GM10248 (cell line): Measurements from ENCODE around the gene CD160.

ENCODE experiments used
- CTCF ChIA-PET: fragments of 300-600 bp; sonication (Branson Sonifier 250); formaldehyde crosslinking; extraction: SDS; loops from one replicate; lab custom pipeline; 2021; ENCODE audit warnings: antibody characterized with exemption; lab: Yijun Ruan, JAX
- POLR2A ChIA-PET: fragments of 350-650 bp; sonication (Branson Sonifier 250); formaldehyde crosslinking; extraction: SDS; loops from one replicate; lab custom pipeline; 2020; ENCODE audit warnings: antibody characterized with exemption; lab: Yijun Ruan, JAX
- DNase-seq: peaks from one replicate; pipeline ENCODE4 v3.0.0; 2012; ENCODE audit errors: extremely low spot score
- TF ChIP-seq, protein P1 (sequence below): IDR thresholded peaks from 2 replicates; pipeline ENCODE4 v1.5.1; 2012; ENCODE audit warnings: mild to moderate bottlenecking, low read depth; ENCODE audit errors: extremely low read depth, missing control alignments, control extremely low read depth

The CD160 gene

GRCh38 chr1:145771056-145771455 lies 51.8 kb downstream of the CD160 start:
- TF ChIP-seq, protein P1, sequence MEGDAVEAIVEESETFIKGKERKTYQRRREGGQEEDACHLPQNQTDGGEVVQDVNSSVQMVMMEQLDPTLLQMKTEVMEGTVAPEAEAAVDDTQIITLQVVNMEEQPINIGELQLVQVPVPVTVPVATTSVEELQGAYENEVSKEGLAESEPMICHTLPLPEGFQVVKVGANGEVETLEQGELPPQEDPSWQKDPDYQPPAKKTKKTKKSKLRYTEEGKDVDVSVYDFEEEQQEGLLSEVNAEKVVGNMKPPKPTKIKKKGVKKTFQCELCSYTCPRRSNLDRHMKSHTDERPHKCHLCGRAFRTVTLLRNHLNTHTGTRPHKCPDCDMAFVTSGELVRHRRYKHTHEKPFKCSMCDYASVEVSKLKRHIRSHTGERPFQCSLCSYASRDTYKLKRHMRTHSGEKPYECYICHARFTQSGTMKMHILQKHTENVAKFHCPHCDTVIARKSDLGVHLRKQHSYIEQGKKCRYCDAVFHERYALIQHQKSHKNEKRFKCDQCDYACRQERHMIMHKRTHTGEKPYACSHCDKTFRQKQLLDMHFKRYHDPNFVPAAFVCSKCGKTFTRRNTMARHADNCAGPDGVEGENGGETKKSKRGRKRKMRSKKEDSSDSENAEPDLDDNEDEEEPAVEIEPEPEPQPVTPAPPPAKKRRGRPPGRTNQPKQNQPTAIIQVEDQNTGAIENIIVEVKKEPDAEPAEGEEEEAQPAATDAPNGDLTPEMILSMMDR = no peak
- no peak for DNase-seq
- POLR2A ChIA-PET = no interaction called here
- CTCF ChIA-PET = interaction anchor here (1.1 to 2.0 kb wide), 4 partner anchors 12 to 51 kb away, joined by 3 to 7 read pairs (median 3); no protein-coding TSS in a partner anchor

- DNase-seq = no peak
- CTCF ChIA-PET = interaction anchor here (0.7 to 2.0 kb wide), 4 partner anchors 10 to 72 kb away, joined by 3 to 5 read pairs (median 4); partner anchors contain the start of gene NUDT17
- TF ChIP-seq, protein P1 = no peak
- POLR2A ChIA-PET = no interaction called here
Observed at GRCh38 chr1:145773423-145773822, 54.1 kb downstream of the CD160 start.

DNA sequence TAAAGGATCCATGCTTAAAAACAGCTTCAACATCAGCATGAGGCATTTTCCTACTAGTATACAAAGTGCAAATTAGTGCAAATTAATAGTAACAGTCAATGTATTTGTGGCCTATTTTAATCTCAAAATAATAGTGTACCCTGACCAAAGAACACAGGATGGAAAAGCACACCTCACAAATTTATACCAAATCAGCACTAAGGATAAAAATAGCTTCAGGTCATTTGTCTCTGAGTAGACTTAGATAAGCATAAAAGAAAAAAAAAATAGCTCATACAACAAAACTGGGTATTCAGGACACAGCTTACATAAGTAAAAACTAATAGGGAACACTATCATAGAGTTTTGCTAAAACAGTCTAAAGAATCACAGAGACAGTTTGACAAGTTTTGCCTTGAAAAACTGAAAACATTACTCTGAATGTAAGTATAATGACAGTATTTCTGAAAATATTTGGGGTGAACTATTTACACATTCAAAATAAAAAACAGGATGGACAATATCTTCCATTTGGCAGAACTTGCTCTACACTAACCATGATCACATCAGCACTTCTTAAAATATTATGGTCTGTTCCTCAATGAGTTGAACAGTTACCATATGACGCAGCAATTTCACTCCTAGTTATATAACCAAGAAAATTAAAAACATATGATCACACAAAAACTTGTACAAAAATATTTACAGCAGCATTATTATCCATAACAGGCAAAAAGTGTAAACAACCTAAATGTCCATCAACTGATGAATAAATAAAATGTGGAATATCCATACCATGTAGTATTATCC lies 58.3 kb downstream of the CD160 start:
- POLR2A ChIA-PET = no interaction called here
- TF ChIP-seq, protein P1 = no peak
- no peak for DNase-seq
- CTCF ChIA-PET = no interaction called here

DNA sequence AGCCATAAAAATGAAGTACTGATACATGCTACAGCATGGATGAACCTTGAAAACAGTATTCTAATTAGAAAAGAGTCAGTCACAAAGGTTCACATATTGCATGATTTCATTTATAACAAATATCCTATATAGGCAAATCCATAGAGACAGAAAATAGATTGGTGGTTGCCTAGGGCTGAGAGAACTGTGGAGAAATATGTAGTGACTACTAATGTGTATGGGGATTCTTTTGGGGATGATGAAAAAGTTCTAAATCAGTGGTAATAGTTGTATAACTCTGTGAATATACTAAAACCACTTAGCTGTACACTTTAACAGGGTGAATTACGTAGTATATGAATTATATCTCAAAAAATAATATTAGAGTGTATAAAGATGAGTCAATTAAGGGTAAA lies 58.8 kb downstream of the CD160 start:
- POLR2A ChIA-PET = no interaction called here
- CTCF ChIA-PET = no interaction called here
- no peak for DNase-seq

GRCh38 chr1:145782272-145783099 lies 63.2 kb downstream of the CD160 start:
- TF ChIP-seq, protein P1 = no peak
- ChIA-PET POLR2A (no interaction called here), CTCF (interaction anchor here (1.5 to 2.1 kb wide), 2 partner anchors 9 to 25 kb away, joined by 4 to 5 read pairs; no protein-coding TSS in a partner anchor)
- DNase-seq = no peak

More for the DNA sequence above, 58.8 kb downstream of the CD160 start:
- TF ChIP-seq, protein P1 = no peak

- ChIA-PET CTCF (interaction anchor here (2.1 kb wide), 1 partner anchor 11 kb away, joined by 5 read pairs; no protein-coding TSS in a partner anchor), POLR2A (no interaction called here)
- TF ChIP-seq, protein P1 = no peak
- no peak for DNase-seq
Observed at GRCh38 chr1:145784409-145784808, 65.1 kb downstream of the CD160 start.
